D721Med (cell line): ENCODE data around the gene ZNF785.

Experiments used
- DNase-seq: peaks from one replicate; pipeline ENCODE4 v3.0.0; 2011; ENCODE audit warnings: low spot score; ENCODE audit not compliant: insufficient read length
- FAIRE-seq: peaks from 2 replicates; lab custom pipeline; 2011; peaks lifted over from hg19 to GRCh38; lab: Jason Lieb, UNC
- CTCF ChIP-seq: IDR thresholded peaks from 2 replicates; pipeline ENCODE4 v1.5.1; 2012; ENCODE audit warnings: mild to moderate bottlenecking, control low read depth; ENCODE audit not compliant: insufficient read depth; ENCODE audit errors: missing control alignments

The ZNF785 gene

GRCh38 chr16:30582611-30583340 lies 2.7 kb downstream of the ZNF785 start:
- no peak for FAIRE-seq
- no peak for TF ChIP-seq CTCF
- DNase-seq: no peak

GRCh38 chr16:30581457-30581856 lies 4.0 kb downstream of the ZNF785 start:
- no peak for FAIRE-seq
- no peak for DNase-seq
- TF ChIP-seq CTCF: no peak

- no peak for TF ChIP-seq CTCF
- no peak for DNase-seq
- no peak for FAIRE-seq
Observed at GRCh38 chr16:30574678-30575077, 10.8 kb downstream of the ZNF785 start.

GRCh38 chr16:30571445-30572322 lies 13.8 kb downstream of the ZNF785 start, which contains the start of gene ZNF688:
Gene ZNF688, minus strand, starts transcription at chr16:30571714. Its CDS starts 85 bp downstream, at chr16:30571629.
- no peak for FAIRE-seq

GRCh38 chr16:30570636-30571444 lies 14.7 kb downstream of the ZNF785 start:
- no peak for TF ChIP-seq CTCF
- FAIRE-seq (no peak), DNase-seq (peak; percentile 47)

More at GRCh38 chr16:30571445-30572322, 13.8 kb downstream of the ZNF785 start, which contains the start of gene ZNF688:
- TF ChIP-seq CTCF: no peak
- DNase-seq: peak; percentile 88

- TF ChIP-seq CTCF: no peak
- no peak for FAIRE-seq
- DNase-seq: no peak
Observed at GRCh38 chr16:30569746-30570635, 15.5 kb downstream of the ZNF785 start.
